GM12864 (cell line): ENCODE measurements around the gene LAMTOR2.

ENCODE experiments used
- DNase-seq: peaks from one replicate; pipeline ENCODE4 v3.0.0-alpha.2; 2011; ENCODE audit warnings: low read depth
- H3K4me3 ChIP-seq: 2 replicates; pipeline ENCODE4 v1.5.1; 2011; ENCODE audit warnings: mild to moderate bottlenecking, low read depth, low read length, control low read depth
- CTCF ChIP-seq: IDR thresholded peaks from 2 replicates; pipeline ENCODE4 v1.5.1; 2011; ENCODE audit warnings: low read depth, mild to moderate bottlenecking, moderate library complexity, low read length, control low read depth, inconsistent platforms; ENCODE audit errors: missing control alignments

The LAMTOR2 gene

GRCh38 chr1:156019946-156020292 is 34.7 kb upstream of the LAMTOR2 start:
- peak overlapping the region; percentile 84 for H3K4me3 ChIP-seq
- no peak for DNase-seq
- no peak for TF ChIP-seq CTCF

- DNase-seq, result peak; percentile 83
- H3K4me3 ChIP-seq, result peak within 1 kb of the TSS; percentile 84
- TF ChIP-seq CTCF, result no peak
Measured at GRCh38 chr1:156020293-156021092, 34.1 kb upstream of the LAMTOR2 start, which contains the start of gene SSR2. Gene SSR2 (minus strand): TSS chr1:156020951. CDS start chr1:156020167, 784 bp downstream.

GRCh38 chr1:156021093-156021428 is 33.5 kb upstream of the LAMTOR2 start:
- no peak for DNase-seq
- no peak for TF ChIP-seq CTCF
- H3K4me3 ChIP-seq, result no peak overlapping the region; the same call in 1 of the 2 replicates

GRCh38 chr1:156021954-156022353 is 32.6 kb upstream of the LAMTOR2 start:
- no peak for TF ChIP-seq CTCF
- no peak for DNase-seq
- H3K4me3 ChIP-seq, result no peak overlapping the region

GRCh38 chr1:156024801-156025200 is 29.8 kb upstream of the LAMTOR2 start:
- H3K4me3 ChIP-seq, result no peak overlapping the region
- no peak for DNase-seq
- no peak for TF ChIP-seq CTCF

- peak; percentile 71 for TF ChIP-seq CTCF
- no peak overlapping the region for H3K4me3 ChIP-seq
- DNase-seq, result no peak
Measured at GRCh38 chr1:156025876-156026275, 28.7 kb upstream of the LAMTOR2 start.

GRCh38 chr1:156026588-156026987 is 28.0 kb upstream of the LAMTOR2 start:
- no peak for DNase-seq
- no peak for TF ChIP-seq CTCF
- H3K4me3 ChIP-seq, result no peak overlapping the region
